ENCODE data around the gene ATP2B3.

The ATP2B3 gene

DNA sequence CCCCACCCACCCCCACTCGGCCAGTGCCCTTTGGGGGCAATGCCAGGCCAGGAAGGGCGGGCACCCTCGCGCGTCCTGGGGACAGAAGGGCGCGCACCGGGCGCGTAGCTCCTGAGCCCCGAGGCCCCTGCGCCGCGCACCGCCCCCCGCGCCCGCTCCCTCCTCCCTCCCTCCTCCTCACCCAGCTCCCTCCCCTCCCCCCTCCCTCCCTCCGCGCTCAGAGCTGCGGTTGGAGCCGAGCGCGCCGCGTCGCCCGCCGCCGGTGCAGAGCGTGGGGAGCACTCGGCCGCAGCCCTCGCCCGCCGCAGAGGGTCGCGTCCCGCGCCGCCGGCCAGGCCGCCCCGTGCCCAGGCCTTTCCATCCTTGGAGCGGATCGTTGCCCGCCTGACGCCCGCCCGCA, at the start of gene ATP2B3:
Gene ATP2B3, plus strand, starts transcription at position 220 of the 400 bp plus-strand sequence. CDS start 18,606 bp downstream, outside the sequence.
- DNase-seq (ENCODE audit: low read depth) = no peak

GRCh38 chrX:153468008-153468580, 49.3 kb upstream of the ATP2B3 start:
- no peak for DNase-seq (ENCODE audit: low read depth)

- DNase-seq (ENCODE audit: low read depth) = peak; percentile 18
These were observed 47.5 kb upstream of the ATP2B3 start for GRCh38 chrX:153469811-153470410.

DNA sequence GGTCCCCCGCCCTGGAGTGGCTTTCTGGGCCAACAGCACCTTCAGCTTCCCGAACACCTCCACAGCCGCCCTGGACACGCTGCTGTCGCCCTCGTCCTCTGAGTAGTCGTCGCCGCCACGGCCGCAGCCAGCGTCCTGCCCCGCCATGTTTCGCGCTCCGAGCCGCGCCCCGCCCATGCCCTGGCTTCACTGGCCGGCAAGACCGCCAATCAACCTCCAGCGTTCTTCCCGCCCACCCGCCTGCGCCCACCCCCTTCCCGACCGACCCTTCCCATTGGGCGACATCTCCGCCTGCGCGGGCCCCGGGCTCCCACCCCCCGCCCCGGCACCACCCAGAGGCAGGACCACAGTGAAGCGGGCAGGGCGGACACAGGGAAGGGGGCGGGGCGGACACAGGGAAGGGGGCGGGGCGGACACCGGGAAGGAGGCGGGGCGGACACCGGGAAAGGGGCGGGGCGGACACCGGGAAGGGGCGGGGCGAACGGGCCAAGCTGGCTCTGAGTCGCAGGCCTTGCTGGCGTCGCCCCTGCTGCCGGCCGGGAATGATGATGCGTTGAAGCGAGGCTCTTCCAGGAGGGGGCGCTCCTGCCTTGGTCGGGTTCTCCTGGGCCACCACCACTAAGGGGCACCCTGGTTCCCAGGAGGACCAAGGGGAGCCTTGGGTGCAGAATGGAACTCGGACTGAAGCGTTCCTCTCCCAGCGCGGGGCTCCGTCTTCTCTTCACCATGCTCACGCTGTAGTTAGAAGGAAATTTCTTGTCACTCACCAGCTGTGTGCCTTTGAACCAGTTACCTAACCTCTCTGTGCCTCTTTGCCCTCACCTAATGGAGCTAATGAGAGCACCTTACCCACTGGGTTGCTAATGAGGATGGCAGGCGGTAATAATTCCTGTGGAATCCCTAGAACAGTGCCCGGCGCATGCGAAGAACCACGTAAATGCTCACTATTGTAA, 46.8 kb upstream of the ATP2B3 start, which contains the start of gene HAUS7:
Gene HAUS7, minus strand, starts transcription at position 166 of the 953 bp plus-strand sequence. Its CDS starts 19 bp downstream, at position 147.
- DNase-seq (ENCODE audit: low read depth) = peak; percentile 77

- no peak for DNase-seq (ENCODE audit: low read depth)
These were observed 45.7 kb upstream of the ATP2B3 start for GRCh38 chrX:153471663-153472280.

GRCh38 chrX:153473126-153473525, 44.3 kb upstream of the ATP2B3 start:
- DNase-seq (ENCODE audit: low read depth) = no peak

DNA sequence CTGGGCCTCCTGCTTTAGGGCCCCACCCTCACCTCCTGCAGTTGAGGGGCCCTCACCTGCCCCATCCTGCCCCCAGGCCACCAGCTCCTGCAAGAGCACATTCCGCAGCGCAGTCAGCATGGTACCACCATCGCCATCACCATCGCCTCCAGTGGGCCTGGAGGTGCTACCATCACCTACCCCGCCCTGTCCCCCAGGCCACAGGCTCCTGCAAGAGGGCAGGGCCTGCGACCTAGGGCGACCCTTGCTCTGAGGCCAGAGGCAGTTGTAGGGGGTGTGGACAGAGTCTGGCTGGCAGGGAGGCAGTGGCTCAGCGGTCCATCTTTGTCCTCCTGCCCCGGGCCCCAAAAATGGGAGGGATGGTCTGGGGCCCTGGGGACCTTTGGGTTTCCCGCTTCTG, 43.2 kb upstream of the ATP2B3 start:
- no peak for DNase-seq (ENCODE audit: low read depth)

- peak; percentile 9 for DNase-seq (ENCODE audit: low read depth)
These were observed 42.7 kb upstream of the ATP2B3 start for GRCh38 chrX:153474718-153475117.

DNA sequence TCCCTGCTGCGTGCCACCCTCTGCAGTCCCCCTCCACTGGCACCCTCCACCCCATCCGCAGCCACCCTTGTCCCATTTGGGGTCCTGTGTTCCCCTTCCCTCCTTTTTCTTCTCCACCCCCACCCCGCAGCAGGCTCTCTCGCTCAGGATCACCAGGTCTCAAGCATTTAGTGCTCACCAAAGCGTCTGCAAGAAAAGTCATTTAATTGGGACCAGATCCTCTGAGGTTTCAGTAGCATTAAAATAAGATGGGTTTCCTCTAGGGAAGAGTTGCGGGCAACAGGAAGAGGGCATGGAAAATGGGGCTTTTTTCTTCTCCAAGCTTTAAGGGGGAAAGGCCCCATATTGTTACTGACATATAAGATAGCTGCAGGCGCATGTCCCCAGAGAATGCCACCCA, 42.2 kb upstream of the ATP2B3 start:
- DNase-seq (ENCODE audit: low read depth) = no peak

DNA sequence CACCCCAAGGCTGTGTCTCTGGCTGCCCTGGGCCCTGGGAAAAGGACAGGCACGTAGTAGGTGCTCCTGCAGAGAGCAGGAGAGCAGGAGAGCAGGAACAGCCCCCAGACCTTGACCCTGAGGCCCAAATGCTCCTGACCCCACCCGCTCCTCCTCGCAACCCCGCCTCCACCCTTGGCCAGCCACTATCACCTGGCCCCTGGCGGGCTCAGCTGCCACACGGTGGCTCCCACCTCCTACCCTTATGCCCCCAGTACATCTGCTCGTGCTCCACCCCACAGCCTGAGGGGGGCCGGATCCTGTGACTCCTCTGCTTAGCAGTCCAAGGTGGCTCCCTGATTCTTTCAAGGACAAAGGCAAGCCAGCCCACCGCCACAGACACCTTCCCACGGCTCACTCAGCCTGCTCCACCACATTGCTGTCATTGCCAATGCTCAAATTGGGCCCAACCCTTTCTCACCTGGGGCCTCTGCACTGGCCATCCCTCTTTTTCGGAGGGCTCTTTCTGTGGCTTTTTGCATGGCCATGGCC, 41.6 kb upstream of the ATP2B3 start:
- no peak for DNase-seq (ENCODE audit: low read depth)

DNA sequence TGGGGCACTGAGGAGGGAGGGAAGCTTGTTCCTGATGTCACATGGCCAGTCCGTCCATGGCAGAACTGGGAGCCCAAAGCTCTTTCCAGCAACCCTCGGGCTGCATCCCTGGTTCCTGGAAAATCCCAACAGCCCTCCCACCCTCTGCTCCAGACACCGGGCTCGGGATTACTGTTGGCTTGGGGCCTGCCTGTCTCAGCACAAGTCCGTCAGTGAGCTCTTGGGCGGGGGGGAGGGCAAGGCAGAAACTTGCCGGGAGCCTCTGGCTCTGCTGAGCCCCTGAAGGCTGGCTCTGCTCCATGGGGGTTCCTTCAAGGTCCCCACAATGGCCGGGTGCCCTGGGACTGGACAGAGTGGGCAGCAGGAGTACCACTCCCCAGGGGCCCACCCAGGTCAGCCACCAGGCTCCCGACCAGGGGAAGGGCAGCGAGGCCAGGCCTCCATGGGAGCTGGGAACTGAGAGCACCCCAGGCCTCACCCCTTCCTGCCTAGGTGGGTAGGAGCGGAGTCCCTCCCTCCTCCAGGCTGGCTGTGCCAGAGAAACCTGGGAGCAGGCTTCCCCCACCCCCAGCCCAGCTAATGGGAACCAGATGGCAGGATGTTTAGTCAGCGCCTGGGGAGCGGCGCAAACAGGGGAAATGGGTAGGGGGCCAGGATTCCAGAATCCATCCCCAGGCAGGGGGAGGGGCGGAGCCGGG, 40.6 kb upstream of the ATP2B3 start:
- no peak for DNase-seq (ENCODE audit: low read depth)

- DNase-seq (ENCODE audit: low read depth) = no peak
These were observed 40.0 kb upstream of the ATP2B3 start for GRCh38 chrX:153477364-153477857.

- no peak for DNase-seq (ENCODE audit: low read depth)
These were observed 39.5 kb upstream of the ATP2B3 start for GRCh38 chrX:153477901-153478300.

DNA sequence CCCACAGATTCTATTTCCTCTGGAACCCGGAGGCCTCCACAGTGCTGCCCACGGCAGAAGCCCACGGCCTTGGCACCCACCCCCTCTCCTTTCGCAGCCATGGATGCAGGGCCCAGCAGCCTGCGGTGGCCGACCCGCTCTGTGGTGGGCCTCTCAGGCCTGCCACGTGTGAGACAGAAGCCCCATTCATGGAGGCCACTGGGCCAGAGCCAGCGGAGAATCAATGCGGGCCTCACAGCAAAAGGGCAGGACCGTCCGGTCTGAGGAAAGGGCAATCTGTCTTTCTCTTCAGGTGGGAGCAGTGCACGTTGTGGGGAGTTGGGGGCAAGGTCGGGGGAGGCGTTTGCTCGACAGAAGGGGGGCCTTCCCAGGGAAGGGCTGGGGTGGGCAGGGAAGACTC, 38.7 kb upstream of the ATP2B3 start:
- DNase-seq (ENCODE audit: low read depth) = no peak

DNA sequence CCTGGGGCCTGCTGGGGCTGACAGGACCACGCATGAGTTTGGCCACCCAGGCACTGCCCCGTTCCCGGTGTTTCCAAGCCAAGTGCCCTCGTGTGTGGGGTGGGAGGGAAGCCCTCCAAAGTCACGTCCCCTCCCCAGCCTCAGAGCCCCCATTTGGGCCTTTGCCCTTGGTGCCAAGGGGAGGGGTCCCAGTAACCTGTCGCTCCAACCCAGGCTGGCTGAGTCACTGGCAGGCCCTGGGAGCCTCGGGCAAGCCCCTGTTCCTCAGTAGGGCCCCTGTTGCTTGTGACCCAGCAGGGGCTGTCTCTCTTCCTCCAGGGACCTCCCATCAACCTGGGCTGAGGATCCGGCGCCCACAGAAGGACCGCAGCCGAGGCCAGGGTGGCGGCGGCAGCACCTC, 36.4 kb upstream of the ATP2B3 start:
- DNase-seq (ENCODE audit: low read depth) = no peak

GRCh38 chrX:153482376-153483015, 34.9 kb upstream of the ATP2B3 start:
- DNase-seq (ENCODE audit: low read depth) = no peak

DNA sequence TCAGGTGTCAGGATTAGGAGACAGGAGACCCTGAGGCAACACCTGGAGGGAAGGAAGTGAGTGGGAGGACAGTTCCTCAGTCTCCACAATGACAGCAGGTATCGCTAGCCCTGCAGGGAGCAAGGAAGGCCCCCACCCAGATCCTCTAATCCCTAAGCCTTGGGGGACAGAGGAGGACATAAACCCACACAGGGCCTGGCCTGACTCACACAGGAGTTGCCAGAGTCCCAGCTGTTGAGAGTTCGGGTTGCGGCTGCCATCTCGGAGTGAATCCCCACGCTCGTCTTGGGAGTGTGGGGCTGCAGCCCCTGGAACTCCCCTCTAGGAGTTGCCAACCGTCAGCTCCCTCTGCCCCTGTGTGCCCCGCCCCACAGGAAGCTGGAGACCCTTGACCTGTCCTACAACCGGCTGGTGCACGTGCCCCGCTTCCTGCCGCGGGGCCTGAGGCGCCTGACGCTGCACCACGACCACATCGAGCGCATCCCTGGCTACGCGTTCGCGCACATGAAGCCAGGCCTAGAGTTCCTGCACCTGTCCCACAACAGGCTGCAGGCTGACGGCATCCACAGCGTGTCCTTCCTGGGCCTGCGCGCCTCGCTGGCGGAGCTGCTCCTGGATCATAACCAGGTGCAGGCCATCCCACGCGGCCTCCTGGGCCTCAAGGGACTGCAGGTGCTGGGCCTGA, 31.9 kb upstream of the ATP2B3 start:
- no peak for DNase-seq (ENCODE audit: low read depth)

- DNase-seq (ENCODE audit: low read depth) = no peak
These were observed 31.3 kb upstream of the ATP2B3 start for GRCh38 chrX:153486171-153486570.

DNA sequence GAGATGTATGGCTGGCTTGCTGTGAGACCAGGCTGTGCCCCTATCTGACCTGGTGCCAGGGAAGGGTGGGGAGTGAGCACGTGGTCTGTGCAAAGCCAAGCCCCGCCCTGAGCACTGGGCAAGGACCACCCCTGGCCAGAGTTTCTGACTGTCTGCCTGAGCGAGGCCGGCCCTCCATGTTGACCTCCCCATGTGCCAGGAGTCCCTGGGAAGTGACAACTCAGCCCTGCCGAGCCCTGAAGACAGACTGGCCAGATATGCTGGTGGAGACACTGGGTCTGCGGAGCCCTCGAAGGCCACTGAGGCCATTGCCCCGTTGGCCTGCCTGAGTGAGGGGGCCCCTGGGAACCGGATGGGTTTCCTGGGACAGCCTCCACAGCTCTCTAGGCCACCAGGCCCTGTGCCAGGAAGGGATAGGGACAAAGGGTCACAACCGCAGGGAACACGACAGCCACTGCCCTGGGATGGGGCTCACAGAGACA, 29.8 kb upstream of the ATP2B3 start:
- no peak for DNase-seq (ENCODE audit: low read depth)

Data from stimulated activated CD8-positive, alpha-beta memory T cell treated with anti-CD3 and anti-CD28 coated beads, Interleukin-4, amount 100 ng/mL, for 24 hours (primary cell).